ENCODE results near the gene ARMC9. TPM values are rescaled to one million over a fixed set of nuclear protein-coding genes. Genes with fewer than 3 reads are reported as not detected.

The ARMC9 gene
- total and polyA plus RNA-seq, 2 of the 13 experiments (the other 11 are each of a cell fraction or from before 2014, with no cell fraction given), result 9.1 to 12.8 TPM

DNA sequence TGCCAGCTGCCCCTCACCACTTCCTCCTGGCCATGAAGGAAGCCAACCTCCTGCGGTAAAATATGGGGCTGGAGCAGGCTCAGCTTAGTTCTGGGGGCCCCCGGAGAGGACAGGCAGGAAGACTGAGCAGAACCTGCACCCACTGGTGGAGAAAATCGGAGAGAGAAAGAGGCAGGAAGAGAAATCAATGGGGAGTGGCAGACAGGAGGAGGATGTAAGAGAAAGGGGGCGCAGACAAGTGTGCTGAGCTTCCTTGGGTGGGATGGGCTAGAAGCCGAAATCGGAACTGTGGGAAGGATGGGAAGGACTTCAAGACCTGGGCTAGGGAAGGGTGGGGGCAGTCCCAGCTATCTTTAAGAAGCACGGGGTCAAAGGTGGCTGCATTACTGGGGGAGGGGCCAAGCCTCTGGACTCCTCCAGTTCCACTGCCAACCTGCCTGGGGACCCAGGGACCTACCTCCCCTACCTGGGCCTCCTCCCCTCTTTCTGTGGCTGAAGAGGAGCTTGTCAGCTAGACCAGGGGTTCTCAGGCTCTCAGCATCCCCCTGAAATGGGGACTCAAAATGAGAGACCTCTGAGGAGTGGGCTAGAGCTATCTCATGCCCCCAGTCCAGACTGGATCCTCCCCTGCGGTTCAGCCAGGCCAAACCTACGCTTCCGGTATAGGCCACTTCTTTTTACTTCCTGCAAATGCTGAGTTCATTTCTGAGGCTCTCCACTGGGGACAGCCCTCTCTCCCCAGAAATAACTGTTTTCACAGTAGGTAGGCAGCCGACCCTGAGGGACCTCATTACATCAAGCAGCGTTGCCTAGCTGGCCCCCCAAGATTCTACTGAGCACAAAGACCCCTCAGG lies 163.5 kb downstream of the ARMC9 start (continued):
- TF ChIP-seq, protein P1, sequence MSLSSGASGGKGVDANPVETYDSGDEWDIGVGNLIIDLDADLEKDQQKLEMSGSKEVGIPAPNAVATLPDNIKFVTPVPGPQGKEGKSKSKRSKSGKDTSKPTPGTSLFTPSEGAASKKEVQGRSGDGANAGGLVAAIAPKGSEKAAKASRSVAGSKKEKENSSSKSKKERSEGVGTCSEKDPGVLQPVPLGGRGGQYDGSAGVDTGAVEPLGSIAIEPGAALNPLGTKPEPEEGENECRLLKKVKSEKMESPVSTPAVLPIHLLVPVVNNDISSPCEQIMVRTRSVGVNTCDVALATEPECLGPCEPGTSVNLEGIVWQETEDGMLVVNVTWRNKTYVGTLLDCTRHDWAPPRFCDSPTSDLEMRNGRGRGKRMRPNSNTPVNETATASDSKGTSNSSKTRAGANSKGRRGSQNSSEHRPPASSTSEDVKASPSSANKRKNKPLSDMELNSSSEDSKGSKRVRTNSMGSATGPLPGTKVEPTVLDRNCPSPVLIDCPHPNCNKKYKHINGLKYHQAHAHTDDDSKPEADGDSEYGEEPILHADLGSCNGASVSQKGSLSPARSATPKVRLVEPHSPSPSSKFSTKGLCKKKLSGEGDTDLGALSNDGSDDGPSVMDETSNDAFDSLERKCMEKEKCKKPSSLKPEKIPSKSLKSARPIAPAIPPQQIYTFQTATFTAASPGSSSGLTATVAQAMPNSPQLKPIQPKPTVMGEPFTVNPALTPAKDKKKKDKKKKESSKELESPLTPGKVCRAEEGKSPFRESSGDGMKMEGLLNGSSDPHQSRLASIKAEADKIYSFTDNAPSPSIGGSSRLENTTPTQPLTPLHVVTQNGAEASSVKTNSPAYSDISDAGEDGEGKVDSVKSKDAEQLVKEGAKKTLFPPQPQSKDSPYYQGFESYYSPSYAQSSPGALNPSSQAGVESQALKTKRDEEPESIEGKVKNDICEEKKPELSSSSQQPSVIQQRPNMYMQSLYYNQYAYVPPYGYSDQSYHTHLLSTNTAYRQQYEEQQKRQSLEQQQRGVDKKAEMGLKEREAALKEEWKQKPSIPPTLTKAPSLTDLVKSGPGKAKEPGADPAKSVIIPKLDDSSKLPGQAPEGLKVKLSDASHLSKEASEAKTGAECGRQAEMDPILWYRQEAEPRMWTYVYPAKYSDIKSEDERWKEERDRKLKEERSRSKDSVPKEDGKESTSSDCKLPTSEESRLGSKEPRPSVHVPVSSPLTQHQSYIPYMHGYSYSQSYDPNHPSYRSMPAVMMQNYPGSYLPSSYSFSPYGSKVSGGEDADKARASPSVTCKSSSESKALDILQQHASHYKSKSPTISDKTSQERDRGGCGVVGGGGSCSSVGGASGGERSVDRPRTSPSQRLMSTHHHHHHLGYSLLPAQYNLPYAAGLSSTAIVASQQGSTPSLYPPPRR (CRISPR knock-in tag; IDR thresholded peaks at IDR 0.05; ENCODE audit: borderline replicate concordance), result no peak
- no peak for TF ChIP-seq BORCS8-MEF2B (CRISPR knock-in tag; IDR thresholded peaks at IDR 0.05)
- TF ChIP-seq ZNF510 (CRISPR knock-in tag; IDR thresholded peaks at IDR 0.05; ENCODE audit: low read depth), result no peak

DNA sequence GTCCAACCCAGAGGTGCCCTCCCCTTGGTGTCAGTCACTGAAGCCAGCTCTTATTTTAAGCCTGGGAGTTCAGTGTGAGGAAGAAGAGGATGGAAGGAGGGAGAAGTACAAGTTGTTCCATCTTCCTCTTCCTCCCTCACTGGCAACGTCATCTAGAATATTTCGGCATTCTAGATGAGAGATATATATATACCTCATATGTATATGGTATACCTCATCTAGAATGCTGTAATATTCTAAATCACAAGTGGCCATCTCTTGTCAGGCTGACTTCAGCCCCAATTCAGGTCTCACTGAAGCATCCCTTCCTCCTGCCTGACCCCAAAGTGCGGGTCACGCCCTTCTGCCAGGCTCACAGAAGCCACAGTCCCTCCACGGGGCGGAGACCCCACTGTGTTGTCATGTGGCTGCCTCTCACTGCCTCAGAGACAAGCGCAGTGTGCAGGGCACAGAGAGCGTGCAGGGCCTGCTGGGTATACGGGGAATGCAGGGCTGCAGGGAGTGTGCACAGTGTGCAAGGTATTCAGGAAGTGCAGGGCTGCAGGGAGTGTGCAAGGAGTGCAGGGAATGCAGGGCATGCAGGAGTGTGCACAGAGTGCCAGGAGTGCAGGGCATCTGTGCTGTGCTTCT lies 164.2 kb downstream of the ARMC9 start:
- ChIA-PET CTCF (ENCODE audit: low intra/inter-chr PET ratio, low total read pairs) (no interaction called here), POLR2A (no interaction called here)
- Histone ChIP-seq H3K4me2 (ENCODE audit: low read depth, low read length) (no peak overlapping the region), H3K4me1 (ENCODE audit: insufficient read depth, low read length) (peaks cover 18% of the 10 kb centered on the region), H4K20me1 (ENCODE audit: insufficient read depth, low read length) (no peaks in the 10 kb centered on the region), H3K27ac (ENCODE audit: extremely low read length, insufficient read depth, low read length) (no peak overlapping the region), H3K79me2 (ENCODE audit: insufficient read depth, low read length) (no peaks in the 10 kb centered on the region), H3K27me3 (ENCODE audit: control insufficient read depth in 1 of 2, insufficient read depth in 2 of 2, low read length in 2 of 2) (no peaks in the 10 kb centered on the region), H3K36me3 (replicated peaks in 1 of 2; ENCODE audit: control insufficient read depth in 1 of 2, insufficient read depth in 2 of 2, low read length in 2 of 2) (no peaks in the 10 kb centered on the region; a peak in 1 of 5 replicates), H3K9ac (ENCODE audit: insufficient read depth, low read depth, low read length) (no peak overlapping the region), H2AFZ (ENCODE audit: low read length) (no peak overlapping the region), H3K4me3 (replicated peaks in 1 of 3; ENCODE audit: insufficient read depth in 1 of 3, low read depth in 2 of 3, low read length in 3 of 3) (no peak overlapping the region), H3K9me3 (ENCODE audit: low read length) (no peaks in the 10 kb centered on the region)
- intact Hi-C loops (cut with micrococcal nuclease; ENCODE audit: unreplicated experiment) (no loop called here), in situ Hi-C loops (cut with HindIII; ENCODE audit: extremely low pct_ligation_motif_present, low pct_unique_long_range_greater_than_20kb) (no loop called here)
- no peak for ATAC-seq
- BruUV-seq (replicated peaks), result no TSS peak
- no peak for FAIRE-seq
- DNase-seq (ENCODE audit: low spot score), result no peak
- WGBS (ENCODE audit: low lambda C conversion rate), result 76% methylated on average over 9 of the region's 9 CpGs
- TF ChIP-seq ADNP (CRISPR knock-in tag; IDR thresholded peaks at IDR 0.05) (no peak), DNMT1 (CRISPR knock-in tag; IDR thresholded peaks at IDR 0.05) (no peak), KMT2B (CRISPR knock-in tag; IDR thresholded peaks at IDR 0.05) (no peak), KDM4B (CRISPR knock-in tag; IDR thresholded peaks at IDR 0.05) (no peak), JUND (CRISPR knock-in tag; IDR thresholded peaks at IDR 0.05) (no peak), ZNF20 (CRISPR knock-in tag; IDR thresholded peaks at IDR 0.05) (no peak), ZNF569 (CRISPR knock-in tag; IDR thresholded peaks at IDR 0.05; ENCODE audit: borderline replicate concordance) (no peak)
- TF ChIP-seq, protein P2, sequence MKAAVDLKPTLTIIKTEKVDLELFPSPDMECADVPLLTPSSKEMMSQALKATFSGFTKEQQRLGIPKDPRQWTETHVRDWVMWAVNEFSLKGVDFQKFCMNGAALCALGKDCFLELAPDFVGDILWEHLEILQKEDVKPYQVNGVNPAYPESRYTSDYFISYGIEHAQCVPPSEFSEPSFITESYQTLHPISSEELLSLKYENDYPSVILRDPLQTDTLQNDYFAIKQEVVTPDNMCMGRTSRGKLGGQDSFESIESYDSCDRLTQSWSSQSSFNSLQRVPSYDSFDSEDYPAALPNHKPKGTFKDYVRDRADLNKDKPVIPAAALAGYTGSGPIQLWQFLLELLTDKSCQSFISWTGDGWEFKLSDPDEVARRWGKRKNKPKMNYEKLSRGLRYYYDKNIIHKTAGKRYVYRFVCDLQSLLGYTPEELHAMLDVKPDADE (CRISPR knock-in tag; IDR thresholded peaks at IDR 0.05), result no peak
- TF ChIP-seq, protein P3, sequence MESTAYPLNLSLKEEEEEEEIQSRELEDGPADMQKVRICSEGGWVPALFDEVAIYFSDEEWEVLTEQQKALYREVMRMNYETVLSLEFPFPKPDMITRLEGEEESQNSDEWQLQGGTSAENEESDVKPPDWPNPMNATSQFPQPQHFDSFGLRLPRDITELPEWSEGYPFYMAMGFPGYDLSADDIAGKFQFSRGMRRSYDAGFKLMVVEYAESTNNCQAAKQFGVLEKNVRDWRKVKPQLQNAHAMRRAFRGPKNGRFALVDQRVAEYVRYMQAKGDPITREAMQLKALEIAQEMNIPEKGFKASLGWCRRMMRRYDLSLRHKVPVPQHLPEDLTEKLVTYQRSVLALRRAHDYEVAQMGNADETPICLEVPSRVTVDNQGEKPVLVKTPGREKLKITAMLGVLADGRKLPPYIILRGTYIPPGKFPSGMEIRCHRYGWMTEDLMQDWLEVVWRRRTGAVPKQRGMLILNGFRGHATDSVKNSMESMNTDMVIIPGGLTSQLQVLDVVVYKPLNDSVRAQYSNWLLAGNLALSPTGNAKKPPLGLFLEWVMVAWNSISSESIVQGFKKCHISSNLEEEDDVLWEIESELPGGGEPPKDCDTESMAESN (CRISPR knock-in tag; conservative IDR thresholded peaks at IDR 0.05), result no peak
- TF ChIP-seq, protein P4, sequence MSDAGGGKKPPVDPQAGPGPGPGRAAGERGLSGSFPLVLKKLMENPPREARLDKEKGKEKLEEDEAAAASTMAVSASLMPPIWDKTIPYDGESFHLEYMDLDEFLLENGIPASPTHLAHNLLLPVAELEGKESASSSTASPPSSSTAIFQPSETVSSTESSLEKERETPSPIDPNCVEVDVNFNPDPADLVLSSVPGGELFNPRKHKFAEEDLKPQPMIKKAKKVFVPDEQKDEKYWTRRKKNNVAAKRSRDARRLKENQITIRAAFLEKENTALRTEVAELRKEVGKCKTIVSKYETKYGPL (CRISPR knock-in tag; IDR thresholded peaks at IDR 0.05), result no peak

Measured in HepG2 (cell line).